Measurements from ENCODE around the gene ZBED2.
"Not testable (repeated sequence)": the region's sequence is repeated elsewhere in the genome, so short reads cannot be mapped to it uniquely, and the experiment has no call there.

Gene ZBED2

GRCh38 chr3:111595232-111595631, at the start of gene ZBED2:
Gene ZBED2, minus strand, starts transcription at chr3:111595346. Its CDS starts 1,145 bp downstream, at chr3:111594201.
- POLR2A ChIA-PET = no interaction called here
- CTCF ChIA-PET = interaction anchor here (0.6 to 3.2 kb wide), 5 partner anchors 12 to 121 kb away, joined by 3 to 15 read pairs (median 3); no protein-coding TSS in a partner anchor
- TF ChIP-seq CTCF (IDR thresholded peaks at IDR 0.05; ENCODE audit: insufficient read depth, low read length, missing control alignments) = no peak
- no peak within 1 kb of the TSS for H3K4me3 ChIP-seq (ENCODE audit: low read depth, low read length)
- no peak for DNase-seq (ENCODE audit: low read depth, low spot score)

- TF ChIP-seq CTCF (IDR thresholded peaks at IDR 0.05; ENCODE audit: insufficient read depth, low read length, missing control alignments) = no peak
- H3K4me3 ChIP-seq (ENCODE audit: low read depth, low read length) = no peak overlapping the region
- ChIA-PET CTCF (interaction anchor here (1.8 kb wide), 1 partner anchor 61 kb away, joined by 4 read pairs; no protein-coding TSS in a partner anchor), POLR2A (no interaction called here)
- no peak for DNase-seq (ENCODE audit: low read depth, low spot score)
Observed at GRCh38 chr3:111639316-111639715, 44.2 kb upstream of the ZBED2 start.

- ChIA-PET CTCF (interaction anchor here (1.5 to 2.0 kb wide), 3 partner anchors 20 to 58 kb away, joined by 4 to 5 read pairs (median 4); no protein-coding TSS in a partner anchor), POLR2A (no interaction called here)
- no peak for DNase-seq (ENCODE audit: low read depth, low spot score)
- H3K4me3 ChIP-seq (ENCODE audit: low read depth, low read length) = no peak overlapping the region
- no peak for TF ChIP-seq CTCF (IDR thresholded peaks at IDR 0.05; ENCODE audit: insufficient read depth, low read length, missing control alignments)
Observed at GRCh38 chr3:111636366-111636885, 41.3 kb upstream of the ZBED2 start.

GRCh38 chr3:111635403-111635802, 40.3 kb upstream of the ZBED2 start:
- H3K4me3 ChIP-seq (ENCODE audit: low read depth, low read length) = no peak overlapping the region
- CTCF ChIA-PET = interaction anchor here (2.0 kb wide), 1 partner anchor 57 kb away, joined by 5 read pairs; no protein-coding TSS in a partner anchor
- POLR2A ChIA-PET = no interaction called here
- DNase-seq (ENCODE audit: low read depth, low spot score) = no peak
- no peak for TF ChIP-seq CTCF (IDR thresholded peaks at IDR 0.05; ENCODE audit: insufficient read depth, low read length, missing control alignments)

GRCh38 chr3:111630638-111631037, 35.5 kb upstream of the ZBED2 start:
- H3K4me3 ChIP-seq (ENCODE audit: low read depth, low read length); DNase-seq (ENCODE audit: low read depth, low spot score); POLR2A ChIA-PET: not testable (repeated sequence)
- CTCF ChIA-PET = interaction anchor here (1.0 kb wide), 1 partner anchor 12 kb away, joined by 3 read pairs; no protein-coding TSS in a partner anchor

GRCh38 chr3:111629018-111629417, 33.9 kb upstream of the ZBED2 start:
- POLR2A ChIA-PET; DNase-seq (ENCODE audit: low read depth, low spot score); H3K4me3 ChIP-seq (ENCODE audit: low read depth, low read length): not testable (repeated sequence)
- CTCF ChIA-PET = interaction anchor here (4.1 kb wide), 1 partner anchor 11 kb away, joined by 20 read pairs; no protein-coding TSS in a partner anchor

GRCh38 chr3:111627092-111627491, 31.9 kb upstream of the ZBED2 start:
- CTCF ChIA-PET = interaction anchor here (4.1 kb wide), 1 partner anchor 9 kb away, joined by 20 read pairs; no protein-coding TSS in a partner anchor
- DNase-seq (ENCODE audit: low read depth, low spot score) = no peak

More at GRCh38 chr3:111627092-111627491, 31.9 kb upstream of the ZBED2 start:
- no peak overlapping the region for H3K4me3 ChIP-seq (ENCODE audit: low read depth, low read length)
- no peak for TF ChIP-seq CTCF (IDR thresholded peaks at IDR 0.05; ENCODE audit: insufficient read depth, low read length, missing control alignments)
- POLR2A ChIA-PET = no interaction called here

Measured in AG04449 (cell line).